Stimulated activated CD4-positive, alpha-beta T cell treated with anti-CD3 and anti-CD28 coated beads, Interleukin-4, amount 100 ng/mL, for 1 hour (primary cell): ENCODE measurements around the gene OR6B1.

Source experiments
- DNase-seq: peaks from one replicate; pipeline ENCODE4 v3.0.0-alpha.2; 2020

Gene OR6B1

GRCh38 chr7:144000020-144000419 is at the start of gene OR6B1:
Gene OR6B1 (plus strand): TSS chr7:144000320. CDS start chr7:144003997, 3,677 bp downstream.
- no peak for DNase-seq

GRCh38 chr7:143953421-143953820 is 46.7 kb upstream of the OR6B1 start:
- DNase-seq, result no peak

GRCh38 chr7:143954135-143954534 is 46.0 kb upstream of the OR6B1 start:
- DNase-seq, result no peak

GRCh38 chr7:143954544-143954943 is 45.6 kb upstream of the OR6B1 start, which contains the start of gene OR2F1:
Gene OR2F1 (plus strand): TSS chr7:143954844. CDS start chr7:143959971, 5,127 bp downstream.
- DNase-seq, result no peak

- DNase-seq, result no peak
These were observed 41.3 kb upstream of the OR6B1 start for GRCh38 chr7:143958781-143959180.

- no peak for DNase-seq
These were observed 39.1 kb upstream of the OR6B1 start for GRCh38 chr7:143960813-143961610.

GRCh38 chr7:143965280-143965679 is 34.8 kb upstream of the OR6B1 start:
- DNase-seq, result no peak

GRCh38 chr7:143967398-143967797 is 32.7 kb upstream of the OR6B1 start:
- DNase-seq, result no peak

GRCh38 chr7:143973870-143974416 is 26.2 kb upstream of the OR6B1 start:
- DNase-seq, result no peak

- no peak for DNase-seq
These were observed 25.7 kb upstream of the OR6B1 start for GRCh38 chr7:143974459-143974858.

GRCh38 chr7:143975617-143976016 is 24.5 kb upstream of the OR6B1 start:
- DNase-seq, result no peak

GRCh38 chr7:143978585-143978984 is 21.5 kb upstream of the OR6B1 start:
- DNase-seq, result no peak

- DNase-seq, result no peak
These were observed 20.8 kb upstream of the OR6B1 start for GRCh38 chr7:143979359-143979758.

GRCh38 chr7:143979998-143980397 is 20.1 kb upstream of the OR6B1 start:
- DNase-seq, result no peak

- DNase-seq, result no peak
These were observed 19.2 kb upstream of the OR6B1 start for GRCh38 chr7:143980746-143981510.

GRCh38 chr7:143983960-143984359 is 16.2 kb upstream of the OR6B1 start:
- no peak for DNase-seq

- DNase-seq, result no peak
These were observed 12.6 kb upstream of the OR6B1 start for GRCh38 chr7:143987513-143987912.

GRCh38 chr7:143988976-143989745 is 11.0 kb upstream of the OR6B1 start:
- no peak for DNase-seq

- no peak for DNase-seq
These were observed 7.5 kb upstream of the OR6B1 start for GRCh38 chr7:143992670-143993069.

GRCh38 chr7:143993924-143994323 is 6.2 kb upstream of the OR6B1 start:
- no peak for DNase-seq

- no peak for DNase-seq
These were observed 1.4 kb downstream of the OR6B1 start for GRCh38 chr7:144001543-144001942.

- DNase-seq, result no peak
These were observed 4.6 kb downstream of the OR6B1 start for GRCh38 chr7:144004703-144005102.
